Adrenal gland (tissue), 12 donors: ENCODE data around the gene PKN1. TPM values are rescaled to one million over a fixed set of nuclear protein-coding genes. Genes with fewer than 3 reads are reported as not detected.

ENCODE experiments used
- DNase-seq, 7 donors: peaks; one replicate each; pipeline ENCODE4 v3.0.0-alpha.2; 2019 to 2020
- H3K27ac ChIP-seq, 5 donors: fragments of 200-600 bp; sonication (generic) in 4 of 5; 1 replicate in 3 of 5; 2 replicates in 2 of 5; pipeline versions ENCODE4 v1.5.1 to v1.8.0; 2016 to 2020; ENCODE audit warnings: mild to moderate bottlenecking in 1 of 5
- H3K27me3 ChIP-seq: fragments of 200-600 bp; 2 replicates; pipeline ENCODE4 v1.8.0; 2021
- H3K36me3 ChIP-seq, 2 donors: fragments of 200-600 bp; replicated peaks in 1 of 2; 1 replicate in 1 of 2; 2 replicates in 1 of 2; pipeline versions ENCODE4 v1.5.1 to v1.8.0; 2018 to 2022
- H3K4me1 ChIP-seq, 2 donors: fragments of 200-600 bp; replicated peaks in 1 of 2; 1 replicate in 1 of 2; 2 replicates in 1 of 2; pipeline versions ENCODE4 v1.5.1 to v1.8.0; 2018 to 2021
- H3K4me3 ChIP-seq, 4 donors: fragments of 200-600 bp; sonication (generic) in 3 of 4; one replicate each; pipeline ENCODE4 v1.5.1; 2016 to 2018
- H3K9me3 ChIP-seq, 3 donors: fragments of 200-600 bp; sonication (generic) in 1 of 3; replicated peaks in 1 of 3; 1 replicate in 2 of 3; 2 replicates in 1 of 3; pipeline versions ENCODE4 v1.5.1 to v1.8.0; 2016 to 2021
- CTCF ChIP-seq, 6 experiments: fragments of 450-650 bp in 4 of 6; fragments of 200-600 bp in 2 of 6; sonication (generic) in 1 of 6; IDR thresholded peaks; 1 replicate in 5 of 6; 2 replicates in 1 of 6; pipeline versions ENCODE4 v1.5.1 to v1.8.0; 2016 to 2021; ENCODE audit warnings: antibody characterized with exemption in 6 of 6, mild to moderate bottlenecking in 2 of 6, moderate library complexity in 1 of 6
- POLR2A ChIP-seq, 2 donors: fragments of 450-650 bp; IDR thresholded peaks; one replicate each; pipeline ENCODE4 v1.6.1; 2017; ENCODE audit warnings: antibody characterized with exemption in 2 of 2, mild to moderate bottlenecking in 2 of 2, moderate library complexity in 1 of 2
- WGBS, 4 donors: extraction: QIAGEN DNeasy Blood & Tissue Kit in 2 of 4; methylation state at CpG; one replicate each; pipeline versions ENCODE4 v1.1.5 to v1.1.7; 2013 to 2017; 5-methylcytosine and 5-hydroxymethylcytosine counted together
- intact Hi-C, 2 donors: fragments of 100-400 bp; cut with DNase I; formaldehyde crosslinking; loops; one replicate each; pipeline versions ENCODE4 v1.14.1 to v1.15.0; 2022 to 2023
- polyA plus RNA-seq, 3 donors: library from polyadenylated mRNA; stranded (reverse); fragments of 200-250 nt in 2 of 3; fragments of 350-450 nt in 1 of 3; fragmentation: Illumina TruSeq in 1 of 3; extraction: RNeasy Lipid Tissue Mini Kit (QIAGEN cat#74804) in 1 of 3; gene quantifications; one replicate each; pipeline ENCODE4 v1.2.3, GENCODE V29; 2013 to 2014
- total RNA-seq, 9 donors: library from RNA; depleted of rRNA in 4 of 9; stranded (reverse); fragments of >200 nt in 4 of 9; fragments of 120-200 nt in 1 of 9; fragmentation: NEBNext Ultra II Directional in 1 of 9; extraction: Animal tissue kit (Norgen Biotek cat#: 25700) in 1 of 9; gene quantifications; one replicate each; pipeline versions ENCODE4 v1.1.0 to v1.2.4, GENCODE V29; 2013 to 2023
- donor health status: healthy with polysubstance abuse.
- donor health status: Bipolar disorder and iron deficiency.
- donor health status: DM: yes; HTN: yes; CAD: no.
- donor health status: DM: no; HTN: no; CAD: no.
- donor health status: DM: no; HTN: no; CAD: no.
- donor health status: DM: yes; HTN: yes; CAD: no.

PKN1 gene
- total and polyA plus RNA-seq, 12 donors: 27.5 to 209 (median 120) TPM

- peak; percentile 52 to 90 (median 84) for DNase-seq
- H3K27ac ChIP-seq: peak overlapping the region; percentile 19 to 86 (median 70)
- 46 to 65% (median 58%) methylated on average over 12 to 20 of the region's 20 CpGs for WGBS, 4 donors
- peaks cover 0 to 74% of the 10 kb centered on the region in 2 donors for H3K36me3 ChIP-seq
- H3K4me3 ChIP-seq: no peak overlapping the region
- intact Hi-C loops: no loop called here
- peaks cover 16 to 37% of the 10 kb centered on the region in 2 donors for H3K4me1 ChIP-seq
- H3K27me3 ChIP-seq: no peaks in the 10 kb centered on the region
- TF ChIP-seq CTCF (IDR thresholded peaks at IDR 0.05) (no peak), POLR2A (IDR thresholded peaks at IDR 0.05) (peak in 1 of 2 donors; percentile 48)
- no peaks in the 10 kb centered on the region for H3K9me3 ChIP-seq
Observed at GRCh38 chr19:14408491-14409145, 24.5 kb upstream of the PKN1 start.

GRCh38 chr19:14409146-14410023, 23.7 kb upstream of the PKN1 start:
- TF ChIP-seq CTCF (IDR thresholded peaks at IDR 0.05) (no peak), POLR2A (IDR thresholded peaks at IDR 0.05) (no peak)
- 78 to 82% (median 80%) methylated on average over 11 to 38 of the region's 38 CpGs for WGBS, 4 donors
- Histone ChIP-seq H3K36me3 (peaks cover 0 to 73% of the 10 kb centered on the region in 2 donors), H3K27me3 (no peaks in the 10 kb centered on the region), H3K4me1 (peaks cover 16 to 44% of the 10 kb centered on the region in 2 donors), H3K4me3 (no peak overlapping the region), H3K9me3 (no peaks in the 10 kb centered on the region), H3K27ac (peak overlapping the region in 2 of 5 donors; percentile 57 to 72)
- intact Hi-C loops: no loop called here
- DNase-seq: peak in 2 of 7 donors; percentile 25 to 40

- H3K4me3 ChIP-seq: no peak overlapping the region
- no peaks in the 10 kb centered on the region for H3K9me3 ChIP-seq
- TF ChIP-seq POLR2A (IDR thresholded peaks at IDR 0.05): no peak
- 74 to 88% (median 85%) methylated on average over 7 to 44 of the region's 44 CpGs for WGBS, 4 donors
- H3K36me3 ChIP-seq: peaks cover 0 to 69% of the 10 kb centered on the region in 2 donors
- H3K27ac ChIP-seq: peak overlapping the region in 2 of 5 donors; percentile 19 to 57
- intact Hi-C loops: no loop called here
- H3K4me1 ChIP-seq: peaks cover 16 to 44% of the 10 kb centered on the region in 2 donors
- H3K27me3 ChIP-seq: no peaks in the 10 kb centered on the region
- peak in 1 of 7 donors; percentile 27 for DNase-seq
Observed at GRCh38 chr19:14410091-14411051, 22.7 kb upstream of the PKN1 start.

- no peak for TF ChIP-seq POLR2A (IDR thresholded peaks at IDR 0.05)
- no peak for TF ChIP-seq CTCF (IDR thresholded peaks at IDR 0.05)
- Histone ChIP-seq H3K27ac (no peak overlapping the region), H3K27me3 (no peaks in the 10 kb centered on the region), H3K4me1 (peaks cover 16 to 39% of the 10 kb centered on the region in 2 donors), H3K4me3 (no peak overlapping the region), H3K36me3 (peaks cover 0 to 68% of the 10 kb centered on the region in 2 donors), H3K9me3 (no peaks in the 10 kb centered on the region)
- intact Hi-C loops: no loop called here
- 87 to 93% (median 89%) methylated on average over 11 to 19 of the region's 19 CpGs for WGBS, 4 donors
- DNase-seq: no peak
Observed at GRCh38 chr19:14411161-14411937, 21.8 kb upstream of the PKN1 start.
